ENCODE data around the gene NME4. TPM values are rescaled to one million over a fixed set of nuclear protein-coding genes. Genes with fewer than 3 reads are reported as not detected.
A peak's percentile ranks its signal among the peaks of the same experiment; 100 is the strongest.

Gene NME4
- polyA plus RNA-seq, 2 of the 4 experiments (the other 2 are of a cell fraction): 239 to 349 TPM

GRCh38 chr16:392450-393030 is 4.5 kb upstream of the NME4 start:
- CTCF ChIA-PET: interaction anchor here (0.6 to 3.8 kb wide), 11 partner anchors 9 to 268 kb away, joined by 3 to 14 read pairs (median 3); partner anchors contain the start of genes DECR2, PGAP6 and RAB11FIP3

GRCh38 chr16:396199-396598 is 800 bp upstream of the NME4 start:
- CTCF ChIA-PET: no interaction called here
- 0 out of 3 replicates have a peak, but pooled peaks cover 2% of the 10 kb centered on the region for H3K9me3 ChIP-seq
- peak overlapping the region; percentile 80 for H3K4me3 ChIP-seq
- H3K27ac ChIP-seq: peak overlapping the region; percentile 94 to 99
- DNase-seq (ENCODE audit: low read depth in 1 of 2, low spot score in 1 of 2) (no peak), ATAC-seq (no peak), FAIRE-seq (no peak)
- no peak for TF ChIP-seq SREBF2 (IDR thresholded peaks at IDR 0.05)
- no peak for TF ChIP-seq FOXS1 (CRISPR knock-in tag; IDR thresholded peaks at IDR 0.05)
- TF ChIP-seq KDM1A (IDR thresholded peaks at IDR 0.05; ENCODE audit: low read depth): no peak
- no peak for TF ChIP-seq CHD2 (IDR thresholded peaks at IDR 0.05; ENCODE audit: low read length, partially characterized antibody)
- TF ChIP-seq REST (IDR thresholded peaks at IDR 0.05): no peak
- H3K4me2 ChIP-seq: peak overlapping the region; percentile 86
- POLR2A ChIA-PET: interaction anchor here (0.7 kb wide), 1 partner anchor 53 kb away, joined by 3 read pairs; no protein-coding TSS in a partner anchor
- H3K4me1 ChIP-seq: peaks cover 39% of the 10 kb centered on the region
- 19% methylated on average over 3 of the region's 3 CpGs for WGBS (ENCODE audit: missing lambda C conversion rate)

More at GRCh38 chr16:392450-393030, 4.5 kb upstream of the NME4 start:
- 92% methylated on average over 7 of the region's 7 CpGs for WGBS (ENCODE audit: missing lambda C conversion rate)
- TF ChIP-seq POLR2A (IDR thresholded peaks at IDR 0.05; ENCODE audit: low read length) (no peak), FOXS1 (CRISPR knock-in tag; IDR thresholded peaks at IDR 0.05) (no peak), FOSB (CRISPR knock-in tag; IDR thresholded peaks at IDR 0.05) (no peak), HOXB13 (CRISPR knock-in tag; IDR thresholded peaks at IDR 0.05; ENCODE audit: low read depth) (no peak), PBX3 (IDR thresholded peaks at IDR 0.05) (no peak), CBX2 (IDR thresholded peaks at IDR 0.05; ENCODE audit: borderline replicate concordance, low read depth) (no peak), SMC3 (IDR thresholded peaks at IDR 0.05) (no peak), HOXA7 (CRISPR knock-in tag; IDR thresholded peaks at IDR 0.05) (no peak), ESRRA (IDR thresholded peaks at IDR 0.05; ENCODE audit: borderline replicate concordance, low read length) (no peak), CBX8 (IDR thresholded peaks at IDR 0.05) (no peak), BCL3 (IDR thresholded peaks at IDR 0.05) (no peak), SREBF2 (IDR thresholded peaks at IDR 0.05) (no peak), NFE2L2 (conservative IDR thresholded peaks at IDR 0.05; ENCODE audit: low read length) (no peak), EP300 (IDR thresholded peaks at IDR 0.05) (no peak), HES2 (IDR thresholded peaks at IDR 0.05) (no peak), BHLHE40 (IDR thresholded peaks at IDR 0.05; ENCODE audit: low read depth, low read length) (no peak), ZC3H11A (IDR thresholded peaks at IDR 0.05) (no peak), EHMT2 (IDR thresholded peaks at IDR 0.05; ENCODE audit: low read depth) (no peak), HDAC2 (IDR thresholded peaks at IDR 0.05) (no peak), RCOR1 (IDR thresholded peaks at IDR 0.05; ENCODE audit: low read depth, low read length) (no peak)
- ATAC-seq (no peak), FAIRE-seq (no peak), DNase-seq (ENCODE audit: low read depth in 1 of 2, low spot score in 1 of 2) (no peak)
- POLR2A ChIA-PET: no interaction called here
- Histone ChIP-seq H3K27ac (no peak overlapping the region), H3K4me3 (no peak overlapping the region), H3K4me1 (peaks cover 8% of the 10 kb centered on the region; the same call in 1 of the 3 replicates), H3K9me3 (0 out of 3 replicates have a peak, but pooled peaks cover 2% of the 10 kb centered on the region), H3K4me2 (no peak overlapping the region)
